SU-DHL-6 (cell line): ENCODE measurements around the gene PCK1.

ENCODE experiments used
- H2AFZ ChIP-seq: fragments of 200-600 bp; sonication (generic); 2 replicates; pipeline ENCODE4 v1.6.1; 2014; ENCODE audit warnings: low read depth, mild to moderate bottlenecking, moderate library complexity, mixed read lengths, antibody characterized with exemption, low read length; ENCODE audit not compliant: severe bottlenecking
- H3F3A ChIP-seq: fragments of 200-600 bp; shearing (Covaris generic); 2 replicates; pipeline ENCODE4 v1.6.0; 2016; ENCODE audit warnings: antibody characterized with exemption, mild to moderate bottlenecking; ENCODE audit not compliant: insufficient read depth
- H3K27ac ChIP-seq: fragments of 200-600 bp; sonication (generic); 2 replicates; pipeline ENCODE4 v1.5.1; 2016; ENCODE audit warnings: low read depth, mild to moderate bottlenecking, low read length, moderate library complexity, mixed read lengths
- H3K27me3 ChIP-seq: fragments of 200-600 bp; sonication (generic), shearing (Covaris generic); 2 replicates; pipeline ENCODE4 v1.6.0; 2014; ENCODE audit warnings: mild to moderate bottlenecking, low read length
- H3K36me3 ChIP-seq: fragments of 200-600 bp; sonication (generic); 2 replicates; pipeline ENCODE4 v1.6.1; 2014; ENCODE audit warnings: mild to moderate bottlenecking, low read length, mixed read lengths
- H3K4me2 ChIP-seq: fragments of 300-600, 200-600 bp; shearing (Covaris generic), sonication (generic); 2 replicates; pipeline ENCODE4 v1.6.0; 2014; ENCODE audit warnings: low read length, low read depth, mild to moderate bottlenecking; ENCODE audit not compliant: poor library complexity, severe bottlenecking
- H3K4me3 ChIP-seq: fragments of 200-600 bp; sonication (generic); 2 replicates; pipeline ENCODE4 v1.5.1; 2014; ENCODE audit warnings: antibody characterized with exemption, low read length, mild to moderate bottlenecking, mixed read lengths; ENCODE audit not compliant: insufficient read depth, poor library complexity, severe bottlenecking
- H3K79me2 ChIP-seq: fragments of 200-600 bp; sonication (generic); 2 replicates; pipeline ENCODE4 v1.6.1; 2014; ENCODE audit warnings: mild to moderate bottlenecking, low read length, moderate library complexity; ENCODE audit not compliant: insufficient read depth
- H3K9ac ChIP-seq: fragments of 200-600 bp; sonication (generic); 2 replicates; pipeline ENCODE4 v1.7.0; 2014; ENCODE audit warnings: mild to moderate bottlenecking, low read length
- H3K9me2 ChIP-seq: fragments of 200-600 bp; sonication (generic); replicated peaks from 2 replicates; pipeline ENCODE4 v1.6.1; 2014; ENCODE audit warnings: low read length; ENCODE audit not compliant: insufficient read depth
- H3K9me3 ChIP-seq: fragments of 200-600 bp; sonication (generic); 2 replicates; pipeline ENCODE4 v1.6.1; 2014; ENCODE audit warnings: low read length, mixed read lengths; ENCODE audit not compliant: insufficient read depth
- H4K20me1 ChIP-seq: fragments of 200-600 bp; sonication (generic); 2 replicates; pipeline ENCODE4 v1.6.1; 2014; ENCODE audit warnings: low read depth, mild to moderate bottlenecking, antibody characterized with exemption, low read length, moderate library complexity, mixed read lengths
- EZH2phosphoT487 ChIP-seq: fragments of 200-600 bp; sonication (generic), shearing (Covaris generic); conservative IDR thresholded peaks from 2 replicates; pipeline ENCODE4 v1.6.1; 2018; ENCODE audit warnings: mild to moderate bottlenecking, antibody characterized with exemption, low read length, moderate library complexity, mixed read lengths
- TF ChIP-seq, protein P1 (sequence below): fragments of 200-600 bp; sonication (generic); IDR thresholded peaks from one replicate; pipeline ENCODE4 v1.5.1; 2017; ENCODE audit warnings: antibody characterized with exemption, mild to moderate bottlenecking, low read length, moderate library complexity; ENCODE audit not compliant: insufficient read depth, poor library complexity, severe bottlenecking

Gene PCK1

GRCh38 chr20:57528148-57528547 is 32.8 kb upstream of the PCK1 start:
- H3K79me2 ChIP-seq = no peaks in the 10 kb centered on the region
- no peaks in the 10 kb centered on the region for H3K9me2 ChIP-seq
- H3K4me3 ChIP-seq = no peak overlapping the region
- no peak overlapping the region for H3K9ac ChIP-seq
- H2AFZ ChIP-seq = no peak overlapping the region
- H3K27me3 ChIP-seq = no peaks in the 10 kb centered on the region
- TF ChIP-seq, protein P1, sequence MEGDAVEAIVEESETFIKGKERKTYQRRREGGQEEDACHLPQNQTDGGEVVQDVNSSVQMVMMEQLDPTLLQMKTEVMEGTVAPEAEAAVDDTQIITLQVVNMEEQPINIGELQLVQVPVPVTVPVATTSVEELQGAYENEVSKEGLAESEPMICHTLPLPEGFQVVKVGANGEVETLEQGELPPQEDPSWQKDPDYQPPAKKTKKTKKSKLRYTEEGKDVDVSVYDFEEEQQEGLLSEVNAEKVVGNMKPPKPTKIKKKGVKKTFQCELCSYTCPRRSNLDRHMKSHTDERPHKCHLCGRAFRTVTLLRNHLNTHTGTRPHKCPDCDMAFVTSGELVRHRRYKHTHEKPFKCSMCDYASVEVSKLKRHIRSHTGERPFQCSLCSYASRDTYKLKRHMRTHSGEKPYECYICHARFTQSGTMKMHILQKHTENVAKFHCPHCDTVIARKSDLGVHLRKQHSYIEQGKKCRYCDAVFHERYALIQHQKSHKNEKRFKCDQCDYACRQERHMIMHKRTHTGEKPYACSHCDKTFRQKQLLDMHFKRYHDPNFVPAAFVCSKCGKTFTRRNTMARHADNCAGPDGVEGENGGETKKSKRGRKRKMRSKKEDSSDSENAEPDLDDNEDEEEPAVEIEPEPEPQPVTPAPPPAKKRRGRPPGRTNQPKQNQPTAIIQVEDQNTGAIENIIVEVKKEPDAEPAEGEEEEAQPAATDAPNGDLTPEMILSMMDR = no peak
- no peak for TF ChIP-seq EZH2phosphoT487
- no peak overlapping the region for H3K27ac ChIP-seq
- H3K4me2 ChIP-seq = no peak overlapping the region
- H3K36me3 ChIP-seq = no peaks in the 10 kb centered on the region
- H3F3A ChIP-seq = no peaks in the 10 kb centered on the region
- no peaks in the 10 kb centered on the region for H4K20me1 ChIP-seq
- H3K9me3 ChIP-seq = no peaks in the 10 kb centered on the region

- H3K4me2 ChIP-seq = no peak overlapping the region
- H3K9me3 ChIP-seq = no peaks in the 10 kb centered on the region
- H3F3A ChIP-seq = no peaks in the 10 kb centered on the region
- TF ChIP-seq, protein P1 = no peak
- no peak for TF ChIP-seq EZH2phosphoT487
- H3K36me3 ChIP-seq = no peaks in the 10 kb centered on the region
- no peak overlapping the region for H2AFZ ChIP-seq
- no peak overlapping the region for H3K27ac ChIP-seq
- H3K27me3 ChIP-seq = no peaks in the 10 kb centered on the region
- H3K4me3 ChIP-seq = no peak overlapping the region
- H4K20me1 ChIP-seq = no peaks in the 10 kb centered on the region
- no peaks in the 10 kb centered on the region for H3K79me2 ChIP-seq
- H3K9me2 ChIP-seq = no peaks in the 10 kb centered on the region
- H3K9ac ChIP-seq = no peak overlapping the region
These were observed 31.7 kb upstream of the PCK1 start for GRCh38 chr20:57529160-57529585.

DNA sequence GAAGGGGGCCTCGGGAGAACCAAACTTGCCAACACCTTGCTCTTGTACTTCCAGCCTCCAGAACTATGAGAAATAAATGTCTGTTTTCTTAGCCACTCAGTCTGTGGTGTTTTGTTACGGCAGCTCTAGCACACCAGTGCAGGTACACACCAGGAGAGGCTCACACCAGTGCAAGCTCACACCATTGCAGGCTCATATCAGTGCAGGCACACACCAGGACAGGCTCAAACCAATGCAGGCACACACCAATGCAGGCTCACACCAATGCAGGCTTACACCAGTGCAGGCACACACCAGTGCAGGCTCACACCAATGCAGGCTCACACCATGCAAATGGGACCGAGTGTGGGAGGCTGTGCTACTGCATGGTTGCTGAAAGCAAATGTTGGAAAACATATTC is 31.1 kb upstream of the PCK1 start:
- Histone ChIP-seq H3K36me3 (no peaks in the 10 kb centered on the region), H3K9me3 (no peaks in the 10 kb centered on the region), H3K9ac (no peak overlapping the region), H3K9me2 (no peaks in the 10 kb centered on the region), H3K27ac (no peak overlapping the region), H3K4me2 (no peak overlapping the region), H3K4me3 (no peak overlapping the region), H3F3A (no peaks in the 10 kb centered on the region), H3K27me3 (no peaks in the 10 kb centered on the region), H4K20me1 (no peaks in the 10 kb centered on the region), H3K79me2 (no peaks in the 10 kb centered on the region), H2AFZ (no peak overlapping the region)
- TF ChIP-seq, protein P1 = no peak
- TF ChIP-seq EZH2phosphoT487 = no peak
